ENCODE measurements around the gene MROH7.
"Not testable (repeated sequence)": the region's sequence is repeated elsewhere in the genome, so short reads cannot be mapped to it uniquely, and the experiment has no call there.

MROH7 gene

GRCh38 chr1:54615531-54616279, 25.9 kb upstream of the MROH7 start:
- ChIA-PET CTCF (no interaction called here), POLR2A (no interaction called here)
- TF ChIP-seq, protein P1, sequence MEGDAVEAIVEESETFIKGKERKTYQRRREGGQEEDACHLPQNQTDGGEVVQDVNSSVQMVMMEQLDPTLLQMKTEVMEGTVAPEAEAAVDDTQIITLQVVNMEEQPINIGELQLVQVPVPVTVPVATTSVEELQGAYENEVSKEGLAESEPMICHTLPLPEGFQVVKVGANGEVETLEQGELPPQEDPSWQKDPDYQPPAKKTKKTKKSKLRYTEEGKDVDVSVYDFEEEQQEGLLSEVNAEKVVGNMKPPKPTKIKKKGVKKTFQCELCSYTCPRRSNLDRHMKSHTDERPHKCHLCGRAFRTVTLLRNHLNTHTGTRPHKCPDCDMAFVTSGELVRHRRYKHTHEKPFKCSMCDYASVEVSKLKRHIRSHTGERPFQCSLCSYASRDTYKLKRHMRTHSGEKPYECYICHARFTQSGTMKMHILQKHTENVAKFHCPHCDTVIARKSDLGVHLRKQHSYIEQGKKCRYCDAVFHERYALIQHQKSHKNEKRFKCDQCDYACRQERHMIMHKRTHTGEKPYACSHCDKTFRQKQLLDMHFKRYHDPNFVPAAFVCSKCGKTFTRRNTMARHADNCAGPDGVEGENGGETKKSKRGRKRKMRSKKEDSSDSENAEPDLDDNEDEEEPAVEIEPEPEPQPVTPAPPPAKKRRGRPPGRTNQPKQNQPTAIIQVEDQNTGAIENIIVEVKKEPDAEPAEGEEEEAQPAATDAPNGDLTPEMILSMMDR (IDR thresholded peaks at IDR 0.05; ENCODE audit: insufficient read depth, low read length, missing control alignments) = no peak
- no peak overlapping the region for H3K4me3 ChIP-seq (ENCODE audit: low read depth, low read length)
- DNase-seq (ENCODE audit: low read depth, low spot score) = no peak

- TF ChIP-seq, protein P1 (IDR thresholded peaks at IDR 0.05; ENCODE audit: insufficient read depth, low read length, missing control alignments) = no peak
- POLR2A ChIA-PET = no interaction called here
- no peak overlapping the region for H3K4me3 ChIP-seq (ENCODE audit: low read depth, low read length)
- CTCF ChIA-PET = no interaction called here
- DNase-seq (ENCODE audit: low read depth, low spot score) = no peak
Observed at GRCh38 chr1:54619749-54620148, 21.8 kb upstream of the MROH7 start.

GRCh38 chr1:54623216-54624007, 18.2 kb upstream of the MROH7 start, which contains the start of gene FAM151A:
TSS of gene FAM151A (minus strand) at chr1:54623525. CDS start at chr1:54623395, 130 bp downstream.
- ChIA-PET CTCF (no interaction called here), POLR2A (no interaction called here)
- no peak for DNase-seq (ENCODE audit: low read depth, low spot score)
- TF ChIP-seq, protein P1 (IDR thresholded peaks at IDR 0.05; ENCODE audit: insufficient read depth, low read length, missing control alignments) = no peak
- no peak within 1 kb of the TSS for H3K4me3 ChIP-seq (ENCODE audit: low read depth, low read length)

DNA sequence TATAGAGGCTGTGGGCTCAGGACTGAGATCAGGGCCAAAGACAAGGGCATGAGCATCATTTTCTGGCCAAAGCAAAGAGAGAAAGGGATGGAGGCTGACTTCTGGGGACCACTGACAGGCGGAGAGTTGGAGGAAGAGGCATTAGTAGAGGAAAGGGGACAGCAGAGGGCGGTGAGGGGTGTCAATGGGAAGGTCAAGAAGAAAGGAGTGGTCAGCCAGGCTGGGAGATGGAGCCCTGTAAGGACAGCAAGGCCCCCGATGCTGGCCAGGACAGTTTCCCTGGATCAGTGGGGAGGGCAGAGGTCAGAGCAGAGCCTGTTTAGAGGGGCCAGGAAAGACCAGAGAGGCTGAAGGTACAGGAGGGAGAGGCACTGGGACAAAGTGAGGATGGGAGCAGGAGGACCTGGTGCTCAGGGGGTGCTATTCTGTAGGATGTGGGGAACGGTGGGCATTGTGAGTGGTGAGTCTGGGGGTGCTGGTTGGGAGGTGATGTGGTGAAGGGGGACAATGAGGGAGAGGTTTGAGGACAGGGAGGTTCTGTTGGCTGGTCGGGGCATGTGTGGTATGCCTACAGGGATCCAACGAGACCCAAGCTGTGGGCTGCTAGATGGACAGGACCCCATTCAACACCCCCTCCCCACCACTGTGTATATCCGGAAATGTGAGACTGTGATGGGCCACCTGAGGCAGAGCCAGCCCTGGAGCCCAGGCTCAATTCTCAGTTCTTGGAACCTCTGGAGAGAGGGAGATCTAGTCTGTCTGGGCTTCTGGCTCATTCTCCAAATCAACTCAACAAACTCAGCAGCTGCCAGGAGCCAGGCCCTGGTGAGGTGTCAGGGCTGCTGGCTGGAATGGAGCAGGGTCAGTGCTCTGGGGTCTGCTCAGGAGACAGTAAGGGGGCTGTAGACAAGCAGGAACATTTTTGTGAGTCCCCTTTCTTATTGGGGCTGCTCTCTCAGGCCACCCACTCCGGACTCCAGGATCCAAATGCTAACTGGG, 16.8 kb upstream of the MROH7 start:
- no peak for DNase-seq (ENCODE audit: low read depth, low spot score)
- CTCF ChIA-PET = no interaction called here
- TF ChIP-seq, protein P1 (IDR thresholded peaks at IDR 0.05; ENCODE audit: insufficient read depth, low read length, missing control alignments) = no peak
- POLR2A ChIA-PET = no interaction called here
- H3K4me3 ChIP-seq (ENCODE audit: low read depth, low read length) = no peak overlapping the region

DNA sequence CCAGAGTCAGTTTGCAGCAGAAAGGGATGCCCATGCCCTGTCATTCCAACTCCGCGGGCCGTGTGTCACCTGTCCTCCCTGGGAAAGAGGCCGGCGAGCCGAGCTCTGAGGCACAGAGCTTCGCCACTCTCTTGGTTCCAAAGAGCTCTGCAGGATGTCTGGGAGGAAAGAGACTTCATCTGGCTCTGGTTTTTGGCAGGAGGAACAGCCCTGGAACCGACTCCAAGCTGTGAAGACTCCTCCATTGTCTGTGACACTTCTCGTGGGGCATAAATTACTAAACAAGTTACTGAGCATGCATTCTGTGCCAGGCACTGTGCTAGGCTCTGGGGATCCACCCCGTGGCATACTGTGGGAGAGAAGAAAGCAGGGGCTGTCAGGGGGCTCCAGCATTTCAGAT, 14.4 kb upstream of the MROH7 start:
- POLR2A ChIA-PET = no interaction called here
- no peak overlapping the region for H3K4me3 ChIP-seq (ENCODE audit: low read depth, low read length)
- DNase-seq (ENCODE audit: low read depth, low spot score) = no peak
- TF ChIP-seq, protein P1 (IDR thresholded peaks at IDR 0.05; ENCODE audit: insufficient read depth, low read length, missing control alignments) = no peak
- CTCF ChIA-PET = no interaction called here

GRCh38 chr1:54635804-54636203, 5.8 kb upstream of the MROH7 start:
- POLR2A ChIA-PET; DNase-seq (ENCODE audit: low read depth, low spot score); H3K4me3 ChIP-seq (ENCODE audit: low read depth, low read length); CTCF ChIA-PET: not testable (repeated sequence)

DNA sequence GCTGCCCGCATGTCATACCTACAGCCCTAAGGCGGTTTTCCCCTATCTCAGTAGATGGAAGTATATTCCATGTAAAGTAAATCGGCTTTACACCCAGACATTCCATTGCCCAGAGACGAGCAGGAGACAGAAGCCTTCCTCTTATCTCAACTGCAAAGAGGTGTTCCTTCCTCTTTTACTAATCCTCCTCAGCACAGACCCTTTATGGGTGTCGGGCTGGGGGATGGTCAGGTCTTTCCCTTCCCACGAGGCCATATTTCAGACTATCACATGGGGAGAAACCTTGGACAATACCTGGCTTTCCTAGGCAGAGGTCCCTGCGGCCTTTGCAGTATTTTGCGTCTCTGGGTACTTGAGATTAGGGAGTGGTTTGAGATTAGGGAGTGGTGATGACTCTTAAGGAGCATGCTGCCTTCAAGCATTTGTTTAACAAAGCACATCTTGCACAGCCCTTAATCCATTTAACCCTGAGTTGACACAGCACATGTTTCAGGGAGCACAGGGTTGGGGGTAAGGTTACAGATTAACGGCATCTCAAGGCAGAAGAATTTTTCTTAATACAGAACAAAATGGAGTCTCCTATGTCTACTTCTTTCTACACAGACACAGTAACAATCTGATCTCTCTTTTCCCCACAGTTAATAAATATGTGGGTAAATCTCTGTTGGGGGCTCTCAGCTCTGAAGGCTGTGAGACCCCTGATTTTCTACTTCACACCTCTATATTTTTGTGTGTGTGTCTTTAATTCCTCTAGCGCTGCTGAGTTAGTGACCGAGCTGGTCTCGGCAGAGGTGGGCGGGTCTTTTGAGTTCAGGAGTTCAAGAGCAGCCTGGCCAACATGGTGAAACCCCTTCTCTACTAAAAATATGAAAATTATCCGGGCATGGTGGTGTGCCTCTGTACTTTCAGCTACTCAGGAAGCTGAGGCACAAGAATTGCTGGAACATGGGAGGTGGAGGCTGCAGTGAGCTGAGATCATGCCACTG, 4.8 kb upstream of the MROH7 start:
- POLR2A ChIA-PET; DNase-seq (ENCODE audit: low read depth, low spot score); H3K4me3 ChIP-seq (ENCODE audit: low read depth, low read length); CTCF ChIA-PET: not testable (repeated sequence)
